ENCODE results near the gene EREG.

DNA sequence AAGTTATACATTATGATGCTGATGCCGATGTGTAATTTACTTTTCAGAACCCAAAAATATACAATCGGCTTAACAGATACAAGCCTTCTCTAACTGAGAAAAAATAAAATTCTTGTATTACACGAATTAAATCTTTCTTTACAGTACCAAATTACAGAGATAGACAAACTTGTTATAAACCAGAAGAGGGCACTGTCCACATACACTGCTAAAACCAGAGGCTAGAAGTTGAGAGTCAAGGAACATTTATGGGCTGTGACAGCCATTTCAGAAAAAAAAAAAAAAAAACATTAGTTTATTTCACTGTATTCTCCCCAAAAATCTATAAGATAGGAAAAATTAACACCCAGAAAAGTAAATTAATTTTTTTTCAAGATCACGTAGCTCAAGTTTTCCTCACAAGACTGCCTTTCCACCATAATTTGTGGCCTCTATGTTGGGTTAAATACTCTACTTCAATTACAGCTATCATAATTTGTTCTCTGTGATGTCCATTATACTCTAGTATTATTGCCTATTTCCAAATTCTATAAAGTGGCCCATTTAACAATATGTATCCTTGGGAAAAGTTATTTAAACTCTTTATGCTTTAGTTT, 12.0 kb downstream of the EREG start:
- TF ChIP-seq POLR2AphosphoS5 (IDR thresholded peaks at IDR 0.05) (no peak), POLR2A (IDR thresholded peaks at IDR 0.05) (no peak)
- TF ChIP-seq, protein P1, sequence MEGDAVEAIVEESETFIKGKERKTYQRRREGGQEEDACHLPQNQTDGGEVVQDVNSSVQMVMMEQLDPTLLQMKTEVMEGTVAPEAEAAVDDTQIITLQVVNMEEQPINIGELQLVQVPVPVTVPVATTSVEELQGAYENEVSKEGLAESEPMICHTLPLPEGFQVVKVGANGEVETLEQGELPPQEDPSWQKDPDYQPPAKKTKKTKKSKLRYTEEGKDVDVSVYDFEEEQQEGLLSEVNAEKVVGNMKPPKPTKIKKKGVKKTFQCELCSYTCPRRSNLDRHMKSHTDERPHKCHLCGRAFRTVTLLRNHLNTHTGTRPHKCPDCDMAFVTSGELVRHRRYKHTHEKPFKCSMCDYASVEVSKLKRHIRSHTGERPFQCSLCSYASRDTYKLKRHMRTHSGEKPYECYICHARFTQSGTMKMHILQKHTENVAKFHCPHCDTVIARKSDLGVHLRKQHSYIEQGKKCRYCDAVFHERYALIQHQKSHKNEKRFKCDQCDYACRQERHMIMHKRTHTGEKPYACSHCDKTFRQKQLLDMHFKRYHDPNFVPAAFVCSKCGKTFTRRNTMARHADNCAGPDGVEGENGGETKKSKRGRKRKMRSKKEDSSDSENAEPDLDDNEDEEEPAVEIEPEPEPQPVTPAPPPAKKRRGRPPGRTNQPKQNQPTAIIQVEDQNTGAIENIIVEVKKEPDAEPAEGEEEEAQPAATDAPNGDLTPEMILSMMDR (IDR thresholded peaks at IDR 0.05) = peak in 2 of 3 donors; percentile 66
